Stimulated activated naive B cell treated with anti-CD40 and anti-IgM and Interleukin-4, amounts not matched to agents 10 μg/mL and 1 μg/mL and 100 μg/mL, for 72 hours (primary cell): Measurements from ENCODE around the gene NCKAP5L.
A peak's percentile ranks its signal among the peaks of the same experiment; 100 is the strongest.

Source experiments
- ATAC-seq, 2 donors: fragments of 150-1000 bp; cut with Tn5 transposase; replicated peaks; 2 replicates each; pipeline ENCODE4 v1.10.0; 2021; ENCODE audit warnings: moderate library complexity in 1 of 2
- DNase-seq: peaks from one replicate; pipeline ENCODE4 v3.0.0; 2021
- H3K27ac Mint-ChIP-seq: one replicate; pipeline ENCODE4 v1.8.0; 2022; ENCODE audit warnings: mild to moderate bottlenecking, mixed read lengths
- H3K27me3 Mint-ChIP-seq, 2 donors: one replicate each; pipeline ENCODE4 v1.8.0; 2022; ENCODE audit warnings: mixed read lengths in 2 of 2
- H3K36me3 Mint-ChIP-seq, 2 donors: one replicate each; pipeline ENCODE4 v1.8.0; 2022; ENCODE audit warnings: mixed read lengths in 2 of 2, mild to moderate bottlenecking in 1 of 2
- H3K4me1 Mint-ChIP-seq, 2 donors: one replicate each; pipeline ENCODE4 v1.8.0; 2022; ENCODE audit warnings: mixed read lengths in 2 of 2, mild to moderate bottlenecking in 1 of 2
- H3K4me3 Mint-ChIP-seq, 2 donors: one replicate each; pipeline ENCODE4 v1.8.0; 2022; ENCODE audit warnings: mild to moderate bottlenecking in 2 of 2, mixed read lengths in 2 of 2, moderate library complexity in 1 of 2
- H3K9me3 Mint-ChIP-seq, 2 donors: one replicate each; pipeline ENCODE4 v1.8.0; 2022; ENCODE audit warnings: mixed read lengths in 2 of 2, mild to moderate bottlenecking in 1 of 2

Gene NCKAP5L

GRCh38 chr12:49847161-49847560 is 18.9 kb upstream of the NCKAP5L start:
- Mint-ChIP-seq H3K4me3 (no peak overlapping the region), H3K27me3 (peaks cover 12 to 20% of the 10 kb centered on the region in 2 donors), H3K4me1 (peaks cover 9 to 13% of the 10 kb centered on the region in 2 donors), H3K27ac (no peak overlapping the region), H3K36me3 (no peaks in the 10 kb centered on the region), H3K9me3 (no peaks in the 10 kb centered on the region)
- ATAC-seq = no peak
- DNase-seq = no peak

- DNase-seq (no peak), ATAC-seq (no peak)
- Mint-ChIP-seq H3K36me3 (peaks cover 0 to 1% of the 10 kb centered on the region in 2 donors), H3K4me1 (peaks cover 16 to 24% of the 10 kb centered on the region in 2 donors), H3K27me3 (peaks cover 12% of the 10 kb centered on the region in 2 donors), H3K4me3 (no peak overlapping the region), H3K9me3 (no peaks in the 10 kb centered on the region), H3K27ac (no peak overlapping the region)
These were observed 17.8 kb upstream of the NCKAP5L start for GRCh38 chr12:49846032-49846431.

- Mint-ChIP-seq H3K27me3 (peaks cover 4 to 8% of the 10 kb centered on the region in 2 donors), H3K4me3 (no peak overlapping the region), H3K27ac (no peak overlapping the region), H3K4me1 (peaks cover 16 to 32% of the 10 kb centered on the region in 2 donors), H3K36me3 (peaks cover 3% of the 10 kb centered on the region in 2 donors), H3K9me3 (no peaks in the 10 kb centered on the region)
- ATAC-seq = no peak
- DNase-seq = no peak
These were observed 15.7 kb upstream of the NCKAP5L start for GRCh38 chr12:49843876-49844437.

- Mint-ChIP-seq H3K36me3 (peaks cover 3 to 4% of the 10 kb centered on the region in 2 donors), H3K27ac (peak overlapping the region; percentile 97), H3K27me3 (peaks cover 0 to 5% of the 10 kb centered on the region in 2 donors), H3K4me3 (peak overlapping the region; percentile 90 to 98), H3K9me3 (no peaks in the 10 kb centered on the region), H3K4me1 (peaks cover 17 to 37% of the 10 kb centered on the region in 2 donors)
- DNase-seq (no peak), ATAC-seq (no peak)
These were observed 15.2 kb upstream of the NCKAP5L start for GRCh38 chr12:49843411-49843810.

- Mint-ChIP-seq H3K27me3 (no peaks in the 10 kb centered on the region), H3K27ac (peak within 1 kb of the TSS; percentile 97), H3K9me3 (no peaks in the 10 kb centered on the region), H3K36me3 (peaks cover 3 to 9% of the 10 kb centered on the region in 2 donors), H3K4me1 (peaks cover 19 to 40% of the 10 kb centered on the region in 2 donors), H3K4me3 (peak within 1 kb of the TSS; percentile 90 to 98)
- peak; percentile 91 for DNase-seq
- ATAC-seq = peak; percentile 92 to 94
These were observed 14.5 kb upstream of the NCKAP5L start, which contains the start of gene BCDIN3D for GRCh38 chr12:49842519-49843352. BCDIN3D (minus strand) TSS chr12:49843106; CDS start chr12:49843087, 19 bp downstream.

GRCh38 chr12:49838973-49839633 is 10.9 kb upstream of the NCKAP5L start:
- Mint-ChIP-seq H3K4me1 (peaks cover 17 to 40% of the 10 kb centered on the region in 2 donors), H3K9me3 (no peaks in the 10 kb centered on the region), H3K4me3 (no peak overlapping the region), H3K27me3 (no peaks in the 10 kb centered on the region), H3K36me3 (peaks cover 7 to 14% of the 10 kb centered on the region in 2 donors), H3K27ac (no peak overlapping the region)
- no peak for ATAC-seq
- DNase-seq = no peak

GRCh38 chr12:49832836-49833421 is 4.7 kb upstream of the NCKAP5L start:
- DNase-seq (no peak), ATAC-seq (no peak)
- no peak overlapping the region for H3K4me3 Mint-ChIP-seq
- no peaks in the 10 kb centered on the region for H3K9me3 Mint-ChIP-seq
- no peak overlapping the region for H3K27ac Mint-ChIP-seq
- peaks cover 4 to 5% of the 10 kb centered on the region in 2 donors for H3K36me3 Mint-ChIP-seq
- H3K27me3 Mint-ChIP-seq = no peaks in the 10 kb centered on the region
- peaks cover 9 to 13% of the 10 kb centered on the region in 2 donors for H3K4me1 Mint-ChIP-seq

- Mint-ChIP-seq H3K27me3 (no peaks in the 10 kb centered on the region), H3K27ac (peak overlapping the region; percentile 3), H3K36me3 (peaks cover 1% of the 10 kb centered on the region in 2 donors), H3K4me3 (no peak overlapping the region), H3K9me3 (no peaks in the 10 kb centered on the region), H3K4me1 (peaks cover 18 to 24% of the 10 kb centered on the region in 2 donors)
- DNase-seq (no peak), ATAC-seq (no peak)
These were observed 3.5 kb upstream of the NCKAP5L start for GRCh38 chr12:49831717-49832116.

GRCh38 chr12:49827401-49828099 is 663 bp downstream of the NCKAP5L start:
- H3K9me3 Mint-ChIP-seq = no peaks in the 10 kb centered on the region
- ATAC-seq (peak; percentile 12 to 14), DNase-seq (no peak)
- peaks cover 0 to 4% of the 10 kb centered on the region in 2 donors for H3K36me3 Mint-ChIP-seq
- H3K4me3 Mint-ChIP-seq = peak overlapping the region; percentile 90 to 94
- H3K27me3 Mint-ChIP-seq = no peaks in the 10 kb centered on the region
- H3K27ac Mint-ChIP-seq = no peak overlapping the region
- H3K4me1 Mint-ChIP-seq = peaks cover 35 to 49% of the 10 kb centered on the region in 2 donors

- Mint-ChIP-seq H3K9me3 (no peaks in the 10 kb centered on the region), H3K27me3 (no peaks in the 10 kb centered on the region), H3K4me1 (peaks cover 35 to 49% of the 10 kb centered on the region in 2 donors), H3K36me3 (peaks cover 3 to 7% of the 10 kb centered on the region in 2 donors), H3K27ac (no peak overlapping the region), H3K4me3 (peak overlapping the region; percentile 90 to 94)
- ATAC-seq = no peak
- DNase-seq = no peak
These were observed 1.2 kb downstream of the NCKAP5L start for GRCh38 chr12:49827051-49827400.

GRCh38 chr12:49825971-49826421 is 2.2 kb downstream of the NCKAP5L start:
- DNase-seq (no peak), ATAC-seq (no peak)
- H3K4me3 Mint-ChIP-seq = no peak overlapping the region
- no peaks in the 10 kb centered on the region for H3K9me3 Mint-ChIP-seq
- no peak overlapping the region for H3K27ac Mint-ChIP-seq
- H3K27me3 Mint-ChIP-seq = no peaks in the 10 kb centered on the region
- peaks cover 38 to 55% of the 10 kb centered on the region in 2 donors for H3K4me1 Mint-ChIP-seq
- peaks cover 3 to 9% of the 10 kb centered on the region in 2 donors for H3K36me3 Mint-ChIP-seq

GRCh38 chr12:49825360-49825970 is 2.7 kb downstream of the NCKAP5L start:
- no peak for DNase-seq
- peaks cover 41 to 58% of the 10 kb centered on the region in 2 donors for H3K4me1 Mint-ChIP-seq
- no peak overlapping the region for H3K27ac Mint-ChIP-seq
- H3K36me3 Mint-ChIP-seq = peaks cover 3 to 9% of the 10 kb centered on the region in 2 donors
- H3K4me3 Mint-ChIP-seq = no peak overlapping the region
- peak; percentile 22 for ATAC-seq
- H3K27me3 Mint-ChIP-seq = no peaks in the 10 kb centered on the region
- H3K9me3 Mint-ChIP-seq = no peaks in the 10 kb centered on the region

- no peaks in the 10 kb centered on the region for H3K9me3 Mint-ChIP-seq
- no peak for DNase-seq
- peak overlapping the region; percentile 75 for H3K27ac Mint-ChIP-seq
- H3K4me1 Mint-ChIP-seq = peaks cover 41 to 58% of the 10 kb centered on the region in 2 donors
- ATAC-seq = peak; percentile 13 to 33
- no peak overlapping the region for H3K4me3 Mint-ChIP-seq
- H3K36me3 Mint-ChIP-seq = peaks cover 3 to 9% of the 10 kb centered on the region in 2 donors
- no peaks in the 10 kb centered on the region for H3K27me3 Mint-ChIP-seq
These were observed 3.3 kb downstream of the NCKAP5L start for GRCh38 chr12:49824895-49825294.
